ENCODE data around the gene PCCA.
A peak's percentile ranks its signal among the peaks of the same experiment; 100 is the strongest.
"Not testable (repeated sequence)": the region's sequence is repeated elsewhere in the genome, so short reads cannot be mapped to it uniquely, and the experiment has no call there.

Gene PCCA

DNA sequence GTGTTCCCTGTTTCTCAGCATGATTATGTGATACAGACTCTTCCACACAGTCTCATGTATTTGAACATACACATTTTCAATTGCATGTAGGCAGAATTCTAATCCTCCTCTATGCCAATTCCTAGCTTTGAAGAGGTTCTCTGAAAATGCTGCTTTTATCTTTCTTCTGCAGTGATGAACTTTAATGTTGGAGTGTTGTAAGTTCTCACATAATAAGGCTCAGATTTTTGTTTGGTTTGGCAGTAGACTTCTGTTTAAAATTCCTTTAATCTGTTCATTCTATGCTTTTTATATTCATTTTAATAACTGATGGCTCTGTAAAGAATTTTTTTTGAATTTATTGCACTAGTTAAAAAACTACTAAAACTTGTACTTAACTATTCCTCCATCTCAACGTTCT is 273.9 kb downstream of the PCCA start:
- DNase-seq (ENCODE audit: low read depth) = no peak

DNA sequence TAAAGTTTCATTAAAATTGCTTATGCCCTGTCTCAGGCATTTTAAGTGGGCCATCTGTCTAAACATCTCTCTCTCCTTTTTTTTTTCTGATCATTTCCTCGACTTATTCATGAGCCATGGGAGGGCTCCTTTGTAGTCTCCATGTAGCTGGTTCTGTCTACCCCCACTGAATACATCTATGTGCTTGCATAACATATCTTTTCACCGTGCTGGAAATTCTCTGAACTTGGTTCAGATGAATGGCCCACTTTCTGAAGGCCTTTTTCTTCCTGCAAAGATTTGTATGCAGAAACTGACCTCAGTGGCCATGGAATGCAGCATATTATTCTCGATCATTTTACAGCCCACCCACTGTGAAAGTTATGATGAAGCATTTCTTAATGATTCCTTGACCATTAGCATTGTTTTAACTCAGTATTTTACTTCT is 274.4 kb downstream of the PCCA start:
- DNase-seq (ENCODE audit: low read depth) = peak; percentile 21

DNA sequence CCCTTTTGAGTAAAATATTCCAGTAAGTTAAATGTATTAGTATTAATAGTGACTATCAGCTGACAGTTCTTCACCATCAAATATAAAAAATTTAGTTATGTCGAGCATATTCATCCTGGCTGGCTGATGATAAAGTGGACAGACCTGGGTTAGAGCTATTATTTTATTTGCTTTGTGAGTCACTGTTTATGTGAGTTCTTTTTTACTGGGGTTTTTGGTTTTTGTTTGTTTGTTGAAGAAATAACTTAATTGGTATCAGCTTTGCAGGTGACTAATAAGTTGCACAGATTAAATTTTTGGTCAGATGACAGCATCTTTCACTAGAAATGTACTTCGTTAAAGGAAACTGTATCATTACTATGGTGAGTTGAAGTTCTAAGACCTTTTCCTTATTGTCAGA is 275.0 kb downstream of the PCCA start:
- DNase-seq (ENCODE audit: low read depth) = peak; percentile 11

DNA sequence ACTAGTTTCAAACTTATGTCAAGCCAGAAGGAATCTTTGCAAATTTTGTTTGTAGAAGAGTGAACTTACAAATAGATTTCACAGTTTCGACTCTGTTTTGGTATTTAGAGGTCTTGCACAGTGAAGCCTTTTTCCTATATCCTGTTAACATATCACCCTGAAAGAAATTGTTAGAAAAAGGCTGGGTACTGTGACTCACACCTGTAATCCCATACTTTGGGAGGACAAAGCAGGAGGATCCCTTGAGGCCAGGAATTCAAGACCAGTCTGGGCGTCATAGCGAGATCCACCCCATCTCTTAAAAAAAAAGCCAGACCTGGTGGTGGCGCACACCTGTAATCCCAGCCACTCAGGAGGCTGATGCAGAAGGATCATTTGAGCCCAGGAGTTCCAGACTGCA is 275.7 kb downstream of the PCCA start:
- DNase-seq (ENCODE audit: low read depth) = no peak

DNA sequence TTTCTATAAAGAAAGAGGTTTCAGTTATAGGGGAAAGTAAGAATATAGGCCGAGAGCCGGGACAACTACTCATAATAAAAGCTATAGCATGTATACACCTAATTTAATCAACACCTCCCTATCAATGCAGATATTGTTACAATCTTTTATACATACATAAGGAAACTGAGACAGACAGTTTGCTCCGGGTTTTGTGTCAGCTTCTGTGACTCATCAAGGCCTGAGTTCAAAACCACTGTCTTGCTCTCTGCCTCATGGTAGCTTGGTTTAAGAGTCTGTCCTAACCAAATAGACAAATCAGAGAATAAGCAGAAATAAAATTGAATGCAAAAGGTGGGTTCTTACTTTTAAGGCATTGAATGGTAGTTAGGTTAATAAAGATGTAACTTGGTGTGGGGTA is 276.8 kb downstream of the PCCA start:
- DNase-seq (ENCODE audit: low read depth) = no peak

DNA sequence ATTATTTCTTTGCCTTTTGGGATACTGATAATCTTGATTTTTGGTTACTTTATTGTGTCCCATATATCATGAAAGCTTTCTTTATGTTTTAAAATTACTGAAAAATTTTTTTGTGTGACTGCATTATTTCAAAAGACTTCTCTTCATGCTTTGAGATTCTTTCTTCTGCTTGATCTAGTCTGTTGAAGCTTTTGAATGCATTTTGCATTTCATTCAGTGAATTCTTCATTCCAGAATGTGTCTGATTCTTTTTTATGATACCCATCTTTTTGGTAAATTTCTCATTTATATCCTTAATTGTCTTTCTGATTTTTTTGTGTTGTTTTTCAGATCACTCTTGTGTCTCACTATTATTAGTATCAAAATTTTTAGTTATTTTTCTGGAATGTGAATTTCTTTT is 289.6 kb downstream of the PCCA start:
- DNase-seq (ENCODE audit: low read depth) = no peak

DNA sequence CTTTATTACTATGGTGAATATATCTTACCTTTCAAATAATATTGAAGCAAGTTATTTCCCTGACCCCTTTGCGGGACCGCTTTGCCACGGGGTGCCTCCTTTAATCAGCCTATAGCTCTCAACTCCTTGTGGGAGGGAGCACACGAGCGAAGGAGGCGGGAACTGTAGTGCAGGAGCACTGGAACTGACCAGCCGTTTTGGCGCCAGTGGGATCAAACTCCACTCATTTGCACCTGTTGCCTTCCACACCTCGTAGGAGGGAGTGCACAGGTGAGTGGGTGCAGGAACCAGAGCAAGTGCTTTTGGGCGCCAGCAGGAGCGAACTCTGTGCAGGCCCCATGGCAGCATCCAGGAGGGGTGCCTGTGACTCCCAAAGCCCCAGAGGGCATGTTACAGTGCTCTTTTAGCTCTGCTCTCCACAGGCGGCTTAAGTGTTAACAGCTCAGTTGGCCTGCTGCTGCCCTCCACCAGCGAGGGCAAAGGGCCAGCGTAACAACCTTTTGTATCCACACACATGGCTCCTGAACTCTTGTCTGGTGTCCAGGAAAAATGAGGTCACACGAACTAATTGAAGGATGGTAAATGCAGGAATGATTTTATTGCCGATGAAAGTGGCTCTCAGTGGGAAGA is 292.8 kb downstream of the PCCA start:
- no peak for DNase-seq (ENCODE audit: low read depth)

DNA sequence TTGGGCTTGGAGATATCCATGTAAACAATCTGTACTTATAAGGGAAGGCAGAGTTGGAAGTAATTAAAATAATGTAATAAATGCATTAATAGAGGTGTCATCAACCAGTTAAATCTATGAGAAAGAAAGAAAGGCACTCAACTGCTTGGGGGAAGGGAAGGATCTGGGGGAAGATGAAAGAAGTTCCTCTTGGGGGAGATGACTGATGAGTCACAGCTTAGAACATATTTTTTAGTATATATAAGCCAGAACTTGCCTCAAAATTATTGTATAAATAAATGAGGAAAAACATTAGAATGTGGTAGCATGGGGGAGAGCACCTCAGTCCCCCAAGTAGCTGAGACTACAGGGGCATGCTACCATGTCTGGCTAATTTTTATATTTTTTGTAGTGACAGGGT is 293.9 kb downstream of the PCCA start:
- no peak for DNase-seq (ENCODE audit: low read depth)

DNA sequence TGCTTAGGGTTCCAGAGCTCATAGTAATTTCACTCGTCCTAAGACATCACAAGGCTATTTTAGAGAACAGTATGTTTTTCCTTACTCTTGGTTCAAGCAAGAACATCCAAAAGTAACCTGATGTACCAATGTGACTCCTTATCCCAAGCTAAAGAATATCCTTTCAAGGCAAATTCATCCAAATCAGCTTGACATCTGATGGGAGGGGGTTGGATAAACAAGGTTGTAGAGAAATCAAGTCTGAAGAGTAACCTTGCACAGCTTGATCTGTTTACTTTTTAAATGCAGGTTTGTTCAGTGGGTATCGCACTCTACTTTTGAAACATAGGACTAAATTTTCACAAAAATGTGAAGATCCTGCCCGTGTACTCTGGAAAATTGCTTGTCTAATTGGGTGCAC is 298.5 kb downstream of the PCCA start:
- DNase-seq (ENCODE audit: low read depth) = no peak

DNA sequence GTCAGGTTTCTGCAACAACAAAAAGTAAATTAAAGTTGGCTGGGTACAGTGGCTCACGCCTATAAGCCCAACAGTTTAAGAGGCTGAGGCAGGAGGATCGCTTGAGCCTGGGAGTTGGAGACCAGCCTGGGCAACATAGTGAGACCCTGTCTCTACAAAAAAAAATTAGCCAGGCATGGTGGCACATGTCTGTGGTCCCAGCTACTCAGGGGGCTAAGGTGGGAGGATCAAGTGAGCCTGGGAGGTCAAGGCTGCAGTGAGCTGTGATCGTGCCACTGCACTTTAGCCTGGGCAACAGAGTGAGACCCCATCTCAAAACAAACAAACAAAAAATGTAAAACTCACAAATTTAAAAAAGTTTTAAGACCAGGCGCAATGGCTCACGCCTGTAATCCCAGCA is 299.3 kb downstream of the PCCA start:
- not testable (repeated sequence) for DNase-seq (ENCODE audit: low read depth)

DNA sequence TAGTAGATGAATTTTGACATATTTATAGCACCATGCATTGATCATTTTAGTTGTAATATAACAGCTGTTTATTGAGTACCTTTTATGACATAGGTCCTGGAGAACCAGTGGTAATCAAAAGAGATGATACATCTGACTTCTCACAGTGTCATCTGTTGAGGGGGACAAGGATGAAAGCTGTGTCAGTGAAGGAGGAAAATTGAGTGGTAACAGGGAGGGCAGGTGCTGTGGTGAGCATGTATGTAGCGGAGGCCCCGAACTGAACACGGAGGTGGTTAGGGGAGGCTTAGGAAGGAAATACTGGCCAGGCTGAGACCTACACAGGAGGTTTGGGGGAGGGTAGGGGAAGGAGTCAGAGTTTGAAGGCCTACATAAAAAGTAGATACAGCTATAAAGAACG is 300.0 kb downstream of the PCCA start:
- DNase-seq (ENCODE audit: low read depth) = no peak

DNA sequence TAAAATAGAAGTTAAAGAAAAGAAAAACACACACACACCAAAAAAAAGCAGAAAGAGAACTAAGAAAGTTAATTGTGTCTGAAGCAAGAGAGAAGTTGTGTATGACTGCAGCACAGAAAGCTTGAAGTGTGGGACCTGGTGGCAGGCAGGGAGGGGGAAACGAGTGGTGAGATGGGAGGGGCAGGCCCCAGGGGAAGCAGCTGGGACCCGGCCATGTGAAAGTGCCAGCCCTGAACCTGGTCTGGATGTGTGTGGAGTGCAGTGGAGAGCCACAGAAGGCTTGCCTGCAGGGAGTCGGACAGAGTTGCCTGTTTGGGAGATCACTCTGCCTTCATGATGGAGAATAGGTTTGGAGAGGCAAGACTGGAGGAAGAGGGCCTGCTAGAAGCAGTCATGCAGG is 300.7 kb downstream of the PCCA start:
- no peak for DNase-seq (ENCODE audit: low read depth)

DNA sequence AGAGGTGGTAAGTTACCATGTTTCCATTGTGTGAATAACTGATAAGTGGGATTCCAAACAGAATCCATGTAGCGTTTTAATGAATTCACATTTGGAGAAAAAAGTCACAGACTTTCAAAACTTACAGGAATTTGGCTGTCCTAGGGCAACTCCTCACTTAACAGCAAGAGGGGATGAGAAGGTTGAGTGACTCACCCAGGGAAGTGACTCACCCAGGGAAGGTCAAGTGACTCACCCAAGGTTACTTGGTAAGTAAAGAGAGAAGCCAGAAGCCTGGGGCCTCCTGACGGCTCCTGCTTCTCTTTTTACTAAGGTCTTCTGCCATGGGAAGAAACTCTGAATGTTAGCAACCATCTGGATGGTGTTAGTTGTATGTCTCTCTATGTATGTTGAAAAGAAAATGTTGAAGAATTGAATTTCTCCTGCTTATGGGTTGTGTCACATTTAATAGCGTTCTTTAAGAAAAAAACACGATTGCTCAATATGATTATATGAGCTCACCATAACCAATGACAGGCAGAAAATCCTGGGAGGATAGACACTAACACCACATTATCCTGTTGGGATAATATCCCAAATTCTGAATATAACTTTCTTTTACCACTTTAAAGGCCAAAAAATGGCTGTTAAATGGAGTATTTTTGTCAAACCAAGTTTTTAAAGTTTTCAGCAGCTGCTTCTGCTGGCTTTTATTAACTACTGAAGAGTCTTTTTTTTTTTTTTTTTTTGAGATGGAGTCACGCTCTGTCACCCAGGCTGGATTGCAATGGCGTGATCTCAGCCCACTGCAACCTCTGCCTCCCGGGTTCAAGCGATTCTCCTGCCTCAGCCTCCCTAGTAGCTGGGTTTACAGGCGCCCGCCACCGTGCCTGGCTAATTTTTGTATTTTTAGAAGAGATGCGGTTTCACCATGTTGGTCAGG is 304.1 kb downstream of the PCCA start:
- peak; percentile 98 for DNase-seq (ENCODE audit: low read depth)

DNA sequence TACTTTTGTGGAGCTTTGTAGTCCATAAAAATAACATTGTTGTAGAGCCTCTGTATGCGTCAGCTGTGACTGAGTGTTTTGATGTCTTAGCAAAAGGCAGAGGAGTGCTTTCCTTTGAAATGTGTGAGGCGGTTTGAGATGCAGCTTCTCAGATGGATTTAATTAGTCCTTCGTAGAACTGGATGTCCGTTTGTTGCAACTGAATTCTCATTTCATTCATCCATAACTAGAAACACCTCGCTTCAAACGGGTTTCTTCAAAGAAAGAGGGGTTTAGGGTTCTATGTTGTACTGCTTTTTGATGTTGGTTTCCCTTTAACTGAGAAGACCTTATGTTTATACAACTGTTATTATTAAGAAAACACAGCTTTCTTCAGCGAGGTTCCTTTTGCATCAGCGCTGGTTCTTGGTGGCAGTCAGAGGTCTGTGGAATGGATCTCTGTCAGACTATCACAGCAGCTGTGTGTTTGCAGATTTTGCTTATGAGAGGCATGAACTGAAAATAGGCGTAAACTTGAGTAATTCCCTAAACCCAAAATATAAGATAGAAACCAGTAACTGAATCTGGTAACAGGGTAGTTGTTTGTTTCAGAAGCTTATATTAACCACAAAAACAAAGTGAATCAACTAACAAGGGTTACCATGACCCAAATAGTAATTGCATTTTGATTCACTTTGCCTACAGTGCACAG is 305.3 kb downstream of the PCCA start:
- DNase-seq (ENCODE audit: low read depth) = peak; percentile 79

DNA sequence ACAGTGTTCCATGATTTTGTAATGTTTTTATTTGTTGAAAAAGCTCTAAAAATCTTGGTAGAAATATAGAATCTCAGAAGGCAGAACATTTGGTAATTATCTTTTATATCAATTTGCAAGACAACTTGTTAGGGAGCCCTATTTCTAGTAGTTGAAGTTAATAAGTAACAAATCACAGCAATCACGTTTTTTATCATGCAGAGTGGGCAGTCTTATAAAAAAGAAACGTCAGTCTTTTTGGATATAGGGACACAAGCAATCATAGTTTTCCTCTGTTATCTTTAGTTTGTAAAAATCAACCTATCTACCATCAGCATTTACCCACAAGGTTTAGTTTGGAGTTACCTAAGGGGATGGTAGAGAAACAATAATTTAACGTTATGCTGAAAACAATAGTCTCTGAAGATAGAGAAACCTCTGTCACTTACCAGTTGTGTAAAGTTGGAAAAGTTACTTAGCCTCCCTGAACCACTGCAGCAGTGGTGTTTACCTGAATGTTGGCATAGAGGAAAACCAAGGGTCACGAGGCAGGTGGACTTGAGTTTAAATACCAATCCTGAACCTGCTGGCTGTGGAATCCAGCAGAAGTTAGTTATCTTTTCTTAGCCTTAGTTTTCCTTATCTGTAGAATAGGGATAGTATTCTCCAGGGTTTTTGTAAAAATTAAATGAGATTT is 306.9 kb downstream of the PCCA start:
- no peak for DNase-seq (ENCODE audit: low read depth)

DNA sequence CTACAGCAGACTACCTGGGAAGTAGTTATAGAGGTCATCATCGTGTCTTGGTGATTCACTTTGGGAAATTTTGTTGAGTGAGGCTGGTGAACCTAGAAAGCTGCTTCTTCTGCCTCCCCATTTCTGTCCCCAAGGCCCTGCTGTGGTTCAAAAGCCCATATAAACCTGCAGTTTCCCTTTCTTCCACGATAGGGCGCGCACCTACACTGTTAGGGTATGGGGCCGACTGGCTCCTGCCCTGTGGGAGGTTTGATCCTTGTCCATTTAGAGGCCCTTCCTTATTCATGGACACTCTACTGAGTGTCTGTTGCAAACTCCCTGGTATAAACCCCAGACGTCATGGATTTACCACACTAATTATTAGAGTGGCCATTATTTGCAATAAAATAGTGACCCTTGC is 307.9 kb downstream of the PCCA start:
- no peak for DNase-seq (ENCODE audit: low read depth)

DNA sequence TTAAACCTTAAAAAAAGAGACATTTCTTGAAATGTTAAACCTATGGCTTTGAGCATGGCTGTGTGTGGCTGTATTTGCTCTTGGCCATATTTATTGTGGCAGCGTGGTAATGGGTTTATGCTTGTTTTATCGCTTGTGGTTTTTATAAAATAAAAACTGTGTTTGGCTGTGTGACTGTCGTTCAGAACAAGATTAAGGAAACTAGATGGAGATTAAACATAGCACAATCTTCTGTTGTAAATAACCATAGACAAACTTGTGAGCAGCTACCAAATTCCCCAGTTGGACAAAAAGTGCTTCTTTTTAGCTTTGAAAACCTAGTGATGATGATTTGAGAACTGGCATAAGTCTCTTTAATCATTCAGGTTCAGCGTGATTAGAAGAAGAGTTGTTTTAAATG is 308.7 kb downstream of the PCCA start:
- no peak for DNase-seq (ENCODE audit: low read depth)

DNA sequence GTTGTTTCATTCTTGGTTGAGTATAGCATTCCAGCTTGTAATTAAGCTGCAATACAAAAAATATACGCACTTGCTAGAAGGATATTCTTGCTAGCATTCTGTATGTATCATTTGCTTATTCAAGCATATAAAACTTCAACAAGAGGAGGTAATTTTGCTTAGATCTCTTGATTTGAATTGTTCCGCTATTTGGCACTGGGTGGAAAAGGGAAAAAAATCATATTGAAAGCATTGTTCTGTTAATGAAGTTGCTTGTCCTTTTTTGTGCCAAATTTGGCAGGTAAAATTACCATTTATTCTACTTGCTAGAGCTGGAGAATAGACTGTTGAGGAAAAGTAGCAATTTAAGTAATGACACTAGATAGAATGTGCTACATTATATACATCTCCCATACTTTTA is 309.5 kb downstream of the PCCA start:
- DNase-seq (ENCODE audit: low read depth) = no peak

DNA sequence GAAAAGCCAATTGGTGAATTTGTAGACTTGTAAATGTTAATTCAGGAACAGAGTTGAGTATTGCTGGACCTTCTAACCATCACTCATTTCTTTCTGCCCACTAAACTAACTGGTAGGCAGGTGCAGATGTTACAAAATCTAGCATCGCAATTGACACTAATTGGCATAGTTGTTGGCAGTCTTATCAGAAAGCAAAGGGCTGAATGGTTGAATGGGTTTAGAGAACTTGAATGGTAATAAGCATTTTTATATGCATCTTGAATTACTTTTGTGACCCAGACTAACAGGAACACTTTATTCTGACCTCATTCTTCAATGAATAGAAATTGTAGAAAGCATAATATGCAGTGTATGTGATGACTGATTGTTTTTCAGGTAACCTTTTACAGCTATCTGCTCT is 310.6 kb downstream of the PCCA start:
- no peak for DNase-seq (ENCODE audit: low read depth)

DNA sequence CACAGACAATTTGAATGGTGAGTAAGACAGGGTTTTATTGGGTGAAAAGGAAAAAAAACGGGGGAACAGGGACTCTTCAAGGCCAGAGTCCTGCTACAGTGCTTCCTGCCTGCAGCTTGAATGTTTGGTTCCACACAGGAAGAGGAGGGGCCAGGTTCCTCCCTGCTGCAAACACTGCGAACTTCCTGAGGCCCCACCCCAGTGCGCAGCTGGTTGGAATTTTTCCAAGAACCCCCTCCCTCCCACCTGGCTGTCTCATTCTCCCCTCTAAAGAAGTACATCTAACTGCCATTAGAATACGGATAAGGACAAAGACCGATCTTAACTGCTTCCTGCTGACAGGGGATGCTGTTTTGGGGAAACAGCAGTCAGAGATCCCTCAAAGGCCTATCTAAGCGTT is 314.8 kb downstream of the PCCA start:
- no peak for DNase-seq (ENCODE audit: low read depth)

DNA sequence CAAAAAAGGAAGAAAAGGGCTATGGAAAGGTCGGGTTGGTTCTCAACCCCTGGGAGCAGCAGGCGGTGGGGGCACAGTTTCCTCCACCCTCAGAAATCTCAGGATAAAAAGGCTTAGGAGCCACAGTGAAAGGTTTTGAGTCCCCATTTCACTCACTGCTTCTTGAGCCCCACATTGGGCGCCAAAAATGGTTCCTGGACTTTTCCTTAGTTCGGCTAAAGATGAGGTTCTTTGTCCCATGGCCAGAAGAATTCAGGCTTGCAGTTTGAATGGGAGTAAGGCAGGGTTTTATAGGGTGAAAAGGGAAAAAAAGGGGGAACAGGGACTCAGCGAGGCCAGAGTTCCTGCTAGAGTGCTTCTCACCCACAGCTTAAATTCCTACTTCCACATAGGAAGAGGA is 320.2 kb downstream of the PCCA start:
- DNase-seq (ENCODE audit: low read depth) = no peak

DNA sequence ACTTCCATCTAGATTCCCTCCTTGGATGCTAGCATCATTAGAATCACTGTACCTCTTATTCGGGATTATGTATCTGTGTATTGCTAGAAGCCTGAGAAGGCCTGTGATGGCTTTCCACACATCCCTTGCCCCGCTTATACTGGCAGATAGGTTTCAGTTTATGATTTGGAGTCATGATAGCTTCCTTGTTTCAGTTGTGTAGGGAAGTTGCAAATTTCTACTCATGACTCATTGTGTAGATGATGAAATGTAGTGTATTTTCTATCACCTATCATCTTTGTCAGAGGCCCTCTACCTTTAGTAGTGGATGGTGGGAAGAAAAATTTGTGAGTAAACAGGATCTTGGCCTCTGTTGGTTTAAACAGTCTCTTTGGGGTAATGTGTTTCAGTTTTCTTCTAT is 334.5 kb downstream of the PCCA start:
- DNase-seq (ENCODE audit: low read depth) = no peak

DNA sequence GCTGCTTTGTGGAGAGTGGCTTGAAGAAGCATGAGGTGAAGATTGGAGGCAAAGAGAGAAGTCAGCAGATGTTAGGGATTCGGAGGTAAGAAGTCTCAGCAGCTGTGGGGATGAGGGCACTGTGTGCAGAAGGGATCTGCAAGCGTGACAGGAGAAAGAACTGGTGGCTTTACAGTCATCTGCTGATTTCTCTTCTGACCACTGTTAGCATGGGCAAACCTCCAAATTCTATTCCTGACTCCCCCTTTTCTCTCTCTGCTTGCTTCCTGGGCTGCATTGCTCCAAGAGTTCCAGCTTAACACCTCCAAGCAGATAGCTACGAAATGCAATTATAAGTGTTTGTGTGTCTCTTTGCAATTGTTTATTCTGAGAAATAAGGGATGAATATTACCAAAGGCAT is 340.1 kb downstream of the PCCA start:
- no peak for DNase-seq (ENCODE audit: low read depth)

All from GM04503 (cell line).